Cerebellar nuclear complex (tissue), 1 donor: Measurements from ENCODE around the gene HHIPL2.
"Not testable (repeated sequence)": the region's sequence is repeated elsewhere in the genome, so short reads cannot be mapped to it uniquely, and the experiment has no call there.

Experiments used
- DNase-seq, 2 experiments: peaks; one replicate each; lab custom pipeline; 2025; lab: John Stamatoyannopoulos, UW

HHIPL2 gene

DNA sequence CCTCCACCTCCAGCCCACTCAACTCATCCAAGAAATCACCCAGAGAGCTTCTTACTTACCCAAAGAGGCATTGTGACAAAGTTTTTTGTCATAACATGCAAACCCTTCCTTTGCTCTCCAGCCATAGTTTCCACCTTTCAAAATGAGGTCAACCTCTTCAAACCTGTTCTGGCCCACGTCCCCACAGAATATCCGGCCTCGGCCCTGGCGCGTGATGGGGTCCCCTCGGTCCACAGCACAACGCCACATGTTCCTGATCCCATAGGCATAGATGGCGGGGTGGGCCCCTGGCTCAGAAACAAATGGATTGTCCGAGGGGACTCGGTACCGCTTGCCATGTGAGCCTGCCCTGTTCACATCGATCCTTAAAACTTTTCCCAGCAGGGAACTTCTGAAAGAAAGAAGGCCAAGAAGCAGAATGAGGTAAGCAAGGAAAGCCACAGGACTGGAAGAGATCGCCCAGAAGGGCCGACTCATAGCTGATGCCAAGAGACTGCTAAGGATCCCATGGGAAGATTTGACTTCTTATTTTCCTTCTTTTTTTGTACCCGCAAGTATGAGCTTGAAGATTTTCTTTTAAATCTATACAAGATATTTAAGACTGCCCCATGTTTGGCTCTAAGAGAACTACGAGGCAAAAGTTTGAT, 7.8 kb downstream of the HHIPL2 start:
- DNase-seq, result no peak

DNA sequence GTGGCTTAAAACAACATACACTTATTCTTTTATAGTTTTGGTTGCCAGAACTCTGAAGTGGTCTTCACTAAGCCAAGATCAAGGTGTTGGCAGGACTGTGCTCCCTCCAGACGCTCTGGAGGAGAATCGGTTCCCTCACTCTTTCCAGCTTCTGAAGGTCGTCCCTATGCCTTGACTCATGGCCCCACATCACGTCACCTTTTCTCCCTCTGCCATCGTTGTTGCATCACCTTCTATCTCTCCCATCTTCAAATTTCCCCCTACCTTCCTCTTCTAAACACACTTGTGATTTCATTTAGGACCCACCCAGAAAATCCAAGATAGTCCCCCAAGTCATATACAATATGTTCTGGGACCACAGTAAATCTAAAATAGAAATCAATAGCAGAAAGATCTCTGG, 12.4 kb downstream of the HHIPL2 start:
- DNase-seq, result no peak

DNA sequence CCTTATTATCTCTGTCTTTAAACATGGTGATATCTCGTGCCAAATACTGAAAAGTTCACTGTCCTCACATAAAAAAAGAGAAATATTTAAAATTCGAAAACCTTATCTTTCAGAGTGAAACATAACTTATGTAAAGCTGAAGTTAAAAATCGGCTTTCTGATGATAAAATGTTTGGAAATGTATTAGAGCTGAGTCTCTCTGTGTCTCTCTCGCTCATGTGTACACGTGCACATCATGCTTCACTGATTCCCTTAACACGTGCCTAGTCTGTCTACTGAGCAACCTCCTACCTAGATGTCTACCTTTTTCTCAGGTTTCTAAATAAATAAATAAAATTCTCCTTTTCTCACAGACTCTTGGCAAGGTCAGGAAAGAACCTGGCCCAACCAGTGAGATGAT, 17.1 kb downstream of the HHIPL2 start:
- no peak for DNase-seq

DNA sequence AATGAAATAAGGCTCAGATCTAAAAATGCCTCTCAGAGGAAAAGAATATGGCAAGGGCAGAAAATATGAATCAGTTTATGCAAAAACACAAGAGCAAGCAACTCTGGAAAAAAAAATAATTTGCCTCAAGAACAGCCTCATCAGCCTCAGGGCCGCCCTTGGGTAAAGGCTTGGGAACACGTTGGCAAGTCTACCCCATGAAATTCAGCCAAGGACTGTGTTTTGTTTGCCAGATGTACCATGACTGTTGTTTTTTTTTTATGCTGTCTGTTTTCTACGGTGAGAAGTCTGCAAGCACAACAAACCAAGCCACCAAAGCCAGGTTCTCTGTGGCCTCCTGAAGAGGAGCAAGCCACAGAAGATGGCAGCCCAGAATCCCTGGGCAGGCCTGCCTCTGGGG, 18.0 kb downstream of the HHIPL2 start:
- DNase-seq, result no peak

DNA sequence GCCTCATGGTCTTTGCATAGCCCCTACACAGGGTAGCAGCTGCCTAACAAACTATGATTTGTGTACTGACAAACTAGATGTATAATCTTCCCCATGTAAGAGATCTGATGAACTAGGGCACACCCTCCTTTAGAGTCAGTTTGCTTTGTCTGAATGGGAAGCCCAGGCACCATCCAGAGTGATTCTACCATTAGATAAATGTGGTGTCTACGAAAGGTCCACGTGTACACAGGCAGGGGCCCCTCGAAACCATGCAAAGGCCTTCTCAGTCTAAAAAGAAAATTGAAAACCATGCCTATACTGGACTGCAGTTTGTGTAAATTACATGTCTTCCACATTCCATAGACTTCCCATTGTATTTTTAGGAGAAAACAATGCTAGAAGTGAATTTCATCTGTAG, 18.7 kb downstream of the HHIPL2 start:
- no peak for DNase-seq

DNA sequence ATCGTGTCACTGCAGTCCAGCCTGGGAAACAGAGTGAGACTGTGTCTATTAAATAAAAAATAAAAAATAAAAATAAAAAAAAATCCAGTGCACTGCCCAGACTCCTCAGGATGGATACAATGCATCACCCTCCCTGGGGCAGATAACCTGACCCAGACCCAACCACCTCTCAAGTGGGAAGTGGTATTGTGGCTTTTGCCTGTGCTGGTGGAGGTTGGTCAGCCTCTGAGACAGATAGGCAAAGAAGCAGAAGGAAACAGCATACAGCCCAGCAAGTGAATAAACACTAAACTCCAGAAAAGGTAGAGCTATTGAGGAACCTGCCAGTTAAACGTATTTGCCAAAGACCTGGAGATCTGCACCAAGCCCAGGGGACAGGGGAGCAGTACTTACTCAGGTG, 22.0 kb downstream of the HHIPL2 start:
- no peak for DNase-seq

DNA sequence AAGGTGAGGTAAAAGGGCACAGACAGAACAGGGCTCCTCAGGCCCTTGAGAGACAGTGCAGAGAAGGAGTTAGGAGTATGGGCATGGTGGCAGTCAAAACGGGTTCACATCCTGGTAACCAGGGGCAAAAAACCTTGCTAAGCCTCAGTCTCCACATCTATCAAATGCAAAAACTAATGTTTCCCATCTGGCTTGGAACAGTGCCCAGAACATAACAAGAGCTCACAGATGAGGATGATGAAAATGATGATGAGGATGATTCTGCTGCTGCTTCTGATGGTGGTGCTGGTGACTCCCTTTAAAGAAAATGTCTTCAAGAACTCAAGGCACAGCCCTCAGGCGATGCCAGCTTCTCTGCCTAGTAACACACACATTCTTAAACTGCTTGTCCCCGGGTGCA, 24.1 kb downstream of the HHIPL2 start:
- DNase-seq, result no peak

DNA sequence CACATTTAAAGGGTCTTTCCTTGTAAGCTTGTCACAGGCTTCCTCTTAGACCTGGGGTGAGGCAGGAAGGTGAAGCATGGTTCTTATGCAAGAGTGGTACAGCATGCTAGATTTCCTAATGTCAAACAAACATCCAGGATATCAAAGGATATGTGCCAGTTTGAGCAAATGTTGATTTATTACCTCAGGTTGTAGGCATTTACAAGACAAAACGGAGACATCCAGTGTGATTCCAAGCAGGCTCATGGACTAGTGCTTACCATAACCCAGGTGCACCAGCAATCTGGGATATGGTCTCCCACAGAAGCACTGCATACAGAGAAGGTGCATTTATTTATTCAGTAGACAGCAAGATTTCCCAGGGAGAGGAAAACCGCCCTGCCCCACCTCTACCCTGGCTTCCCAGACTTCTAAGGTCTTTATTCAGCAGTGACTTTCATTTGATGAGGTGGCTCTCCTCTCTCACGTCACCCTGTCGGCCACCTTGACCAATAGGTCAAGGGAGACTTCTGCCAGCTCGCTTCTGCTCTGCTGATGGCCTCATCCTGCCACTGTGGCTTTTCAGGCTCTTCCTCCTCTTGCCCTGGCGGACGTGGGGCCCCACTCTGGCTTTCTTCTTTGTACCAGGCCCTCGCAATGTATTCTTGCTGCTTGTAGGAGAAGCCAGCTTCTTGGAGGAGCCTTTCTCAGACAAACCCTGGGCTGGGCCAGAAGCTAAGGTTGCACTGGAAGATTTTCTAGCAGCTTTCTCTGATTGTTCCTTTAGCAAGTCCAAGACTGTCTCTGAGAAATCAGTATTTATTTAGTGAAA, 25.6 kb downstream of the HHIPL2 start:
- DNase-seq, result no peak

DNA sequence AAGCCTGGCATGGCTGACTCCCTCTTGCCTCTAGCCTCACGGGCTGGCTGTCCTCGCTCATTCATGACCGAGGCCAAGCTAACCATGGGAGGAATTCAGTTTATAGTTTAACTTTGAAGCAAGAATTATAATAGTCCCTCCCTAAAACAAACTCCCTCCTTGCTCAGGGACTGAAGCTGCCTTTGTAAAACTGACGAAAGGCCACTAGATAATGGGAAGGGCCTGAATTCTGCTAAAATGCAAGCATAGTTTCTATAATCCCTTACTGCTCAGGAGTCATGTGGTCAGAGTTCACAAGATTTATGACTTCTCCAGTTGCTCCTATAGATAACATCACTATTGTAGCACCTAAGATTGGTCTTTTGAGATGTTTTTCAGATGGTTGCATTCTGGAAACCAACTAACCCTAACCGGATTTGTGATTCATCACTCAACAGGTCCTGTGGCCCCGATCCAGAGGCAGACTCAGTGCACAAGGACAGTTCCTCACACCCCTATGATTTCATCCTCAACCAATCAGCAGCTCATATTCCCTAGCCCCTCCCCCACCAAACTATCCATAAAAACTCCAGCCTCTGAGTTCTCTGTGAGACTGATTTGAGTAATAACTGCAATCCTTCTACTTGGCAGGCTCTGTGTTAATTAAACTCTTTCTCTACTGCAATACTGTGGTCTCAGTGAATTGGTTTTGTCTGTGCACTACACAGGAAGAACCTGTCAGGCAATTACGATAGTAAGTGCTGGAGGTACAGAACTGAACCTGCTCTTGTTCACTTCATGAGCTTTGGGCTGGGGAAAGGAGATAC, 26.4 kb downstream of the HHIPL2 start:
- DNase-seq, result no peak

DNA sequence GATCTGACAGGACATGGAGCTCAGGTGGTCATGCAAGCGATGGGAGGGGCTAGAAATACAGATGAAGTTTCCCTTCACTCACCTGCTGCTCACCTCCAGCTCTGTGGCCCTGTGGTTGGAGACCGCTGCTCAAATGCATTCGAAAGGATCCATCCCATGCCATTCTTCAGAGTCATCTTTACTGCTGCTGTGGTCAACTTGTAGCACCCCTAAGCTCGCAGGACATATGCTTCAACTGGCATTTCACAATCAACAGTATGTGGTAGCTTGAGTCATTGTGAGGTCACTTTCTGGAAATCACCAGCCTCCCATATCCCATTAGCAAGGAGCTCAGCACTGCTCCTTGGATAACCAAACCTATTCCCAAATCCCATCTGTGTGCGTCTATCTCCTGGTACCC, 58.4 kb downstream of the HHIPL2 start:
- DNase-seq, result not testable (repeated sequence)

DNA sequence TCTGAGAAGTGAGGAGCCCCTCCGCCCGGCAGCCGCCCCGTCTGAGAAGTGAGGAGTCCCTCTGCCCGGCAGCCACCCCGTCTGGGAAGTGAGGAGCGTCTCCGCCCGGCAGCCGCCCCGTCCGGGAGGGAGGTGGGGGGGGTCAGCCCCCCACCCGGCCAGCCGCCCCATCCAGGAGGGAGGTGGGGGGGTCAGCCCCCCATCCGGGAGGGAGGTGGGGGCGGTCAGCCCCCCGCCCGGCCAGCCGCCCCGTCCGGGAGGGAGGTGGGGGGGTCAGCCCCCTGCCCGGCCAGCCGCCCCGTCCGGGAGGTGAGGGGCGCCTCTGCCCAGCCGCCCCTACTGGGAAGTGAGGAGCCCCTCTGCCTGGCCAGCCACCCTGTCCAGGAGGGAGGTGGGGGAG, 60.1 kb downstream of the HHIPL2 start:
- DNase-seq, result not testable (repeated sequence)

DNA sequence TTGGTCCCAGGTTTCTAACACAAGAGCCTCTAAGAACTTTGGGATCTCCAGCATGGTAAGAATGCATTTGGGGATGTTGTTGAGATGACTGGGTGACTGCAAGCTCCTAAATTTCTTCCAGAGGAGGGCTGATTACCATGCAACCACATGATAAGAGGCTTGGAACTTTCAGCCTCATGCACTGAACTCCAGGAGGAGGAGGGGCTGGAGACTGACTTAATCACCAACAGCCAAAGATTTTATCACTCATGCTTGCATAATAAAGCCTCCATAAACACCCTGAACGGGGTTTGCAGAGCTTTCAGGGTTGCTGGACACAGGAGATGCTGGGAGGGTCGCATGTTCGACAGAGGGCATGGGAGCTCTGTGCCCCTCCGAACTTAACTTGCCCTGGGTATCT, 63.9 kb downstream of the HHIPL2 start:
- not testable (repeated sequence) for DNase-seq

DNA sequence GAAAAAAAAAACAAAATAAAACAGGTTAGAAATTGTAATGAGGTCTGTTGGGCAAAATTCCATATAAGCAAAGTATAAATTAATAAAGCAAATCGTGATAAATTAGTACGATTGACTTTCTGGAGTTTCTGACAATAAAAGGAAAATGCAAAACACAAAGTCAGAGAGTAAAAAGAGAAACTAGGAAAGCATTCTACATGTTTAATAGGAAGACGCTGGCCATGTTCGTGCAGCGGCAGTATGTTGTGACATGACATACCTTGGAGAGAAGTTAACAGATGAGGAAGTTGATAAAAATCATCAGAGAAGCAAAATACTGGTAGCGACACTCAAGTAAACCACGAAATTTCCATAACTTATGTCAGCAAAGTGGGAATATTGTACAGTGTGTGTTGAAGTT, 68.3 kb downstream of the HHIPL2 start:
- not testable (repeated sequence) for DNase-seq

DNA sequence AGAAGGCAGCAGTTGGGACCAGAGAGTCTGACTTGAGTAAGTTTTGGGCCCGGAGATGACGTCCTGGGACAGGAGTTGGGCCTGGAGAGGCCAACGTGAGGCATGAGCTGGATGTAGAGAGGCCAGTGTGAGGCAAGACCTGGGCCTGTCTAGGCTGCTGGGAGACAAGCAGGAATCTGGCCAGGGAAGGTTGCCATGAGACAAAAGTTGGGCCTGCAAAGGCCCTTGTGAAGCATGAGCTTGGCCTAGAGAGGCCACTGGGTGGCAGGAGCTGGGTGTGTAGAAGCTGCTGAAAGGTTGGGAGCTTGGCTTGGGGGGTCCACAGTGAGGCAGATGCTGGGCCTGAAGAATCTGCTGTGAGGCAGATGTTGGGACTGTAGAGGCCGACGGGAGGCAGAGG, 71.5 kb downstream of the HHIPL2 start:
- DNase-seq, result not testable (repeated sequence)

DNA sequence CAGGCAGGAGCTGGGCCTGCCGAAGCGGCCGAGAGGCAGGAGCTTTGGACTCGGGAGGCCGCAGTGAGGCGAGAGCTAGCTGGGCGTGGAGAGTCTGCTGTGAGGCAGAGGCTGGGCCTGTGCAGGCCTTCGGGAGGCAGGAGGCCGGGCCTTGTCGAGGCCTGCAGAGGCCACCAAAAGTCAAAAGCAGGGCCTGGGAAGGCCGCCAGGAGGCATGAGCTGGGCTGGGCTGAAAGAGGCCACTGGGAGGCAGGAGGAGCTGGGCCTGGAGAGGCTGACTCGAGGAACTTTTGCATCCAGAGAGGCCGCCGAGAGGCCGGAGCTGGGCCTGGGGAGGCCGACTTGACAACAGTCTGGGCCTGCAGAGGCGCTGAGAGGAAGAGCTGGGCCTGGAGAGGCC, 74.2 kb downstream of the HHIPL2 start:
- DNase-seq, result not testable (repeated sequence)

DNA sequence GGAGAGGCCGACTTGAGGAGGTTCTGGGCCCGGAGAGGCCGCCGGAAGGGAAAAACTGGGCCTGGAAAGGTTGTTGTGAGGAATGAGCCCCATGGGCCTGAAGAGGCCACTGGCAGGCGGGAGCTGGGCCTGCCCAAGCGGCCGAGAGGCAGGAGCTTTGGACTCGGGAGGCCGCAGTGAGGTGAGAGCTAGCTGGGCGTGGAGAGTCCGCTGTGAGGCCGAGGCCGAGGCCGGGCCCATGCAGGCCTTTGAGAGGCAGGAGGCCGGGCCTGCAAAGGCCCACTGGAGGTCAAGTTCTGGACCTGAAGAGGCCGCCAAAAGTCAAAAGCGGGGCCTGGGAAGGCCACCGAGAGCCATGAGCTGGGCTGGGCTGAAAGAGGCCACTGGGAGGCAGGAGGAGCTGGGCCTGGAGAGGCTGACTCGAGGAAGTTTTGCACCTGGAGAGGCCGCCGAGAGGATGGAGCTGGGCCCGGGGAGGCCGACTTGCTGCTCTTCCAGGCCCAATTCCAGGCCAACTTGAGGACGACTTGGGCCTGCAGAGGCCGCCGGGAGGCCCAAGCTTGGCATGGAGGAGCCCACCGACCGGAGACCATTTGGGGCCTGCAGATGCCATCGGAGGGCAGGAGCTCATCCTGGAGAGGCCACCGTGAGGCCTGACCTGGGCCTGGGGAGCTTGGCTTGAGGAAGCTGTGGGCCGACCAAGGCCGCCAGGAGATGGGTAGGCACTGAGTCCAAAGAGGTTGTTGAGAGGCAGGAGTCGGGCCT, 74.9 kb downstream of the HHIPL2 start:
- DNase-seq, result not testable (repeated sequence)
